Measurements from ENCODE around the gene KIAA0825.

KIAA0825 gene

GRCh38 chr5:94433397-94434163, 184.8 kb downstream of the KIAA0825 start:
- DNase-seq: no peak

- DNase-seq: no peak
Observed at GRCh38 chr5:94432499-94432898, 185.9 kb downstream of the KIAA0825 start.

DNA sequence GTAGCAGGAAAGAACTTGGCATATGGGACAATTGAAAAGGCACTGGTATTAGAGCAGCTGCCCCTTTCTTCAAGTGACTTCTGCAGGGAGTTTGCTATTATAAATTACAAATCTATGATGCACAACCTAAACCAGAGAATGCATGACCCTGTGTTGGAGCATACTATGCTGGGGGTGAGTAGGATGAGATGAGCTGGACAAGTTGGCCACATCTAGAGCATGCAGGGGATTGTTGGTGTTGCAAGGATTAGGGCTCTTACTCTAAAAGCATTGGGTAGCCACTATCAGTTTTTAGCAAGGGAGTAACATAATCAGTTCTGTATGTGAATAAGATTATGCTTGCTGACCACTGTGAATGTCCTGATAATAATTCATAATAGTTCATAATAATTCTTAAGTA, 186.7 kb downstream of the KIAA0825 start:
- DNase-seq: no peak

DNA sequence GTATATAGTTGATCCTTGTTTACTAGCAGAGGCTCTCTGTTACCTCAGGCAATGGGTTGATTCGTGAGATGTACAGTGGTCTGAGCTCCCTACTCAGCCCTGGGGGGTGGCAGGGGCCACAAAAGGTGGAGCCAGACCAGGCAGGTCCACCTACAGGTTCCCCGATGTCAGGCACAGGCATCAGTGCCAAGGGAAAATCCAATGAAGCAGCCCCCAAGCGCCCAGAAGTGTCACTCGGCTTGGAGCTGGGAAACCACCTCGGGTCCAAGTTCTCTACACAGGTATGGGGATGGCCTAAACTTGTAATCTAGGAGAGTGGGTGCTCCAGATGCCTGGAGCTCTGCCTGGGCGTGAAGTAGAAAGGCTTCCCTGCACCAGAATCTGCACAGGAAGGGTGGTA, 188.8 kb downstream of the KIAA0825 start:
- DNase-seq: no peak

GRCh38 chr5:94425396-94425795, 193.0 kb downstream of the KIAA0825 start:
- no peak for DNase-seq

GRCh38 chr5:94423411-94423810, 195.0 kb downstream of the KIAA0825 start:
- DNase-seq: no peak

DNA sequence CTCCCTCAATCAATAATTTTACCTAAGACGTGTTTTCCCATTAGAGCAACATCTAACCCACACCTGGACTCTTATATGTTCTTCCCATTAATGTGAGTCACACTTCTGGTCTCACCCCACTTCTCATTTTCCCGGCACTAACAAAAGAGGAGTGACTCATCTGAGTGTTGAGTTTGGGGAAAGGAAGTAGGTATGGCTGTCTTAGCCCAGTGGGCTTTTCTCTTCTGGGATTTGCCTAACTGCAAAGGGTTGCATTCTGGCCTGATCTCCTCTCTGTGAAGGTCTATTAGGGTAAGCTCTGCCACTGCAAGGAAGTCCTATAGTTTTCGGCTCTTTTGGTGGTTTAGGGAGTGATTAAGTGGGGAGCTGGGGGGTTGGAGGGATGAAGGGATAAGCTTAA, 195.6 kb downstream of the KIAA0825 start:
- no peak for DNase-seq

DNA sequence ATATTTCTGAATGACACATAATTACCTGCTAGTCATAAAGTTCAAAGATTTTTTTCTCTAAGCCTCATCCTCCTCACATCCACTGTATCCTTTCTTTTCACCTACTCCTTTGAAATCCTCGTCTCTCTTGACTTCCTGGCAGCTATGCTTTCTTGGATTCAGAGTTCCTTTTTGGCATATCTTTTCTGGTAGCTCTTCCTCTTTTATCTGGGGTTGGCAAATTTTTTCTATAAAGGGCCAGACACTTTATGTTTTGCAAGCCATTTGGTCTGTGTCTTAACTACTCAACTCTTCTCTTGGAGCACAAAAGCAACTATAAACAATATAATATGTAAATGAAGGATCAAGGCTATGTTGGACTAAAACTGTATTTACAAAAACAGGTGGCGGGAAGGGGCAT, 197.5 kb downstream of the KIAA0825 start:
- DNase-seq: no peak

DNA sequence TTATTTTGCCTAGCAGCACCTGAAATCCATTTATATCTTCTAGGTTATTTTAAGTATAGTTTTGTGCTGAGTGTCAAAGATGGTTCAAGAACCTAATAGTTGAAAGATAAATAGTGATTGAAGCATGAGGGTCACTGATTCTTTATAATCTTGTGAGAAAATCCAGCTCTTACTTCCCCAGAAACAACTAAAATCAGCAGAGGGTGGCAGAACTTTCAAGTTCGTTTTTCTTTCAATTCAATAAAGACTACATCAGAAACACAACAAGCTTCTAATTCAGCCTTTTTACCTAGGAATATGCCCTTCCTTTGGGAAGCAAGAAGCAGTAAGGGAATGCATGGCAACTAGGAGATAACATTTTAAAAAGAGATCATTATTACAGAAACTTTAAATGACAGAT, 202.6 kb downstream of the KIAA0825 start:
- no peak for DNase-seq

DNA sequence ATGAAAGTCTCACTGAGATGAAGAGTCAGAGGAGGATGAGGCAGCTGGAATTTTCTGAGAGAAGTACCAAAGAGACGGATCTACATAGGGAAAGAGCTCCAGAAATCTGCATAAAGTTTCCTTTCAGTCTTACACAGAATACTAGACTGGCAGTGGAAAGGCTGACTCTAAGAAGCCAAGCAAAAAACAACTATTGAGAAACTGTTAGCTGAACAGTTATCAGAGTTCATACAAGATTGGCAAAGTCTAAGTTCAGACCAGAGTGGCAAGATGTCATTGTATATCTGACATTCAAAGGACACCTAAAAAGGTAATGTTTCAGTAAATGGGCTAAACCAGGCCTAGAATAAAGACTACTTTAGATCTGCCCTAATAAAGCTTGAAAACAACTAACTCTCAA, 209.0 kb downstream of the KIAA0825 start:
- DNase-seq: no peak

DNA sequence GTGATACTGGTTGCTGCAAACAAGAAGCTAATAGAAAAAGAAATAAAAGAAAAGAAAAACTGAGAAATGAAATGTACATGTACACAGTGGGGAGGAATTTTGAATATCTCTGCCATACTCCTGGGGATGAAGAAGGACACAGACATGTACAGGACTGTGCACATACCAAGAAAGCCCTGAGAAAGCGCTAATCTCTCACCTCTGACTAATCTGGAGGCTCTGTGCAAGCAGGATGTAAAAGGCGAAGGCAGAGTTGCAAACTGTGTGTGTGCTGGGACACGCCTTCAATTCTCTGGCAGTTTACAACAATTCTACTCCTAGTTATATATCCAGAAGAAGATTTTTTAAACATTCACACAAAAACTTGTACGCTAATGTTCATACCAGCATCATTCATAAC, 211.4 kb downstream of the KIAA0825 start:
- DNase-seq: no peak

- no peak for DNase-seq
Observed at GRCh38 chr5:94403483-94403882, 214.9 kb downstream of the KIAA0825 start.

DNA sequence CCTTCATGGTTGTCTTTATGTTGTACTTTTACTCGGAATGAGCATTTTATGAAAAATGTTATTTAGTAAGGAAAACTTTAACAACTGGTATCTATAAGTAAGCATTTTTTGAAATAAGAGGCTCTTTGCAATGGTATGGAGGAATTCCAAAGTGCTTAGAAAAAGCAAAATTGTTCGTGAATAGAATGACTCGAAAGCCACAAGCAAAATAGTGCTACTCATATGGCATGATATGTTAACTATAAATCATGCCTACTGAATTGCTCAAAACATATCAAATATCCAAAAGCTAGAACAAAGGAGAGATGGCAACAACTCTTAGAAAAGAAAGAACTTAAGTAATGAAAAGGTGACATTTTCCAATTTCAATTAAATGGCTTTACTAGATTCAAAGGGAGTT, 216.3 kb downstream of the KIAA0825 start:
- DNase-seq: no peak

GRCh38 chr5:94397508-94397907, 220.9 kb downstream of the KIAA0825 start:
- no peak for DNase-seq

GRCh38 chr5:94396687-94397086, 221.7 kb downstream of the KIAA0825 start:
- no peak for DNase-seq

DNA sequence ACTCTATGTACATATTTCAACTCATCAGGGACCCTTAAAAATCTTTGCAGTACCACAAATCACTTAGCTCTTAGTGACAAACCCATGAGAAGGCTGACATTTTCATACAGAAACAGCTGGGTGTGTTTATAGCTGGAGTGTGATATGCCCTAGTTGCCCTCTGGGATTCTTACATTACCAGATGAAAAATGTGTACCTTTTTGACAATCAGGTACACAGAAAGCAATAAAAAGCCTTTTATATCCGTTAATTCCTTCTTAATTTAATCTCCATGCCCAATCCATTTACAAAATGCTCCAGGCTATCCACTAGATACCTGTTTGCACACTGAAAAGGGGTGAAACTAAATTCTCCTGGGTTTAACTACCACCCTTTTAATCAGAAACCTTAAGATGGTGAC, 222.9 kb downstream of the KIAA0825 start:
- DNase-seq: no peak

DNA sequence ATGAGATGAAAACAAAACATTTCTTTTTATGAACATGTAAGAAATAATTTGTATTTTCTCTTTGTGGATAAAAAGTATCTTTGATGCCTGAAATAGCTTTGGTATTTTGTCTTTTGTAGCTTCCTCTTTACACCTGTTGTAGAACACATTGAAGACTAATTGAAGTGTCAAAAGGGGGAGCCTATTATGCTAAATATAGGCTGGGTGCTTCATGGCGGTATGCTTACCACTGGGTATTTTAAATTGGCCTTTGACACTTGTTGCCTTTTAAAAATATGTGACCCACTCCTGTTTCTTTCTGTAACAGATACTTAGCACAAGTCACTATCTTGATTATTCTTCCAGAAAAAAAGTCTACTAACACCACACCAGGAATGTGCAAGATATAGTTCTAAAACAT, 226.4 kb downstream of the KIAA0825 start:
- DNase-seq: no peak

- no peak for DNase-seq
Observed at GRCh38 chr5:94389515-94389899, 228.9 kb downstream of the KIAA0825 start.

GRCh38 chr5:94388773-94389514, 229.5 kb downstream of the KIAA0825 start:
- DNase-seq: no peak

DNA sequence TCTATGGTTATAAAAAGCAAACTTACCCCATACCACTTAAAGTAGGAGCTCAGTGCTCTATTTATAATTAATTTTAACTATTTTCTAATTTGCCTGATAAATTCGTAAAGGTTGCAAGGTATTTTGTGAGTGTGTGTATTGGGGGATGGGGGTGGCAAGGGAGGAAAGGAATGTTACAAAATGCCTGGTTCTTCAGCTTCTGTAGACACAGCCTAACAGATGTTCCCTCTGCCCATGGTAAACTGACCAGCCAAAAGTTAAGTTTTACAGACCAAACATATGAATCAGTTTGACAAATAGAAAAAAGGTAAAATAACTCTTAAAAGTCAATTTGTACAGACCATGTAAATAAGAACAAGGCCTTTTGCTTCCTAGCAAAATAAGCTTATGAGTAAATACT, 232.6 kb downstream of the KIAA0825 start:
- DNase-seq: no peak

DNA sequence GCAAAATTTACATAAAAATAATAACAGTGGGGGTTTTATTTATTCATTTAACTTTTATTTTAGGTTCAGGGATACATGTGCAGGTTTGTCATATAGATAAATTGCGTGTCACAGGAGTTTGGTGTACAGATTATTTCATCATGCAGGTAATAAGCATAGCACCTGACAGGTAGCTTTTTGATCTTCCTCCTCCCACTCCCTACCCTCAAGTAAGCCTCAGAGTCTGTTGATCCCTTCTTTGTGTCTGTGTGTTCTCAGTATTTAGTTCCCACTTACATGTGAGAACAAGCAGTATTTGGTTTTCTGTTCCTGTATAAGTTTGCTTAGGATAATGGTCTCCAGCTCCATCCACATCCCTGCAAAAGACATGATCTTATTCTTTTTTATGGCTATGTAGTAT, 240.3 kb downstream of the KIAA0825 start:
- no peak for DNase-seq

GRCh38 chr5:94376672-94377345, 241.6 kb downstream of the KIAA0825 start:
- DNase-seq: peak; percentile 36

DNA sequence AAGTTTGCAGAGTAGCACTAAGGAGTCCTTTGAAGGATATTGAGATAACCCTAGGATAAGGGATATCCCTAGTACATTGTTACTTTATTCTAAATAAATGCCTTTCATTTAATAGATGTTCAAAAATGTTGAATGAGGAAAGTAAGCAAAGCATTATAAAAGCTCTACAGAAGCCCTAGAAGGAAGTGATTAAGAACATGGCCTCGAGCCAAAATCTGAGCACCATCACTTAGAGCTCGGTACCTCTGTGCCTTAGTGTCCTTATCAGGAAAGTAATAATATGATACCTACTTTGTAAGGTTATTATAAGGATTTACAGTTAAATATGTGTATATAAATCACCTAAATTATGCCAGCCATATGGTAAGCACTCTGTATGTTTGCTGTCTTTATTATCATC, 242.6 kb downstream of the KIAA0825 start:
- DNase-seq: peak; percentile 24

GRCh38 chr5:94374336-94374735, 244.1 kb downstream of the KIAA0825 start:
- no peak for DNase-seq
